ENCODE data around the gene ADAMTS20.
"Not testable (repeated sequence)": the region's sequence is repeated elsewhere in the genome, so short reads cannot be mapped to it uniquely, and the experiment has no call there.

The ADAMTS20 gene

DNA sequence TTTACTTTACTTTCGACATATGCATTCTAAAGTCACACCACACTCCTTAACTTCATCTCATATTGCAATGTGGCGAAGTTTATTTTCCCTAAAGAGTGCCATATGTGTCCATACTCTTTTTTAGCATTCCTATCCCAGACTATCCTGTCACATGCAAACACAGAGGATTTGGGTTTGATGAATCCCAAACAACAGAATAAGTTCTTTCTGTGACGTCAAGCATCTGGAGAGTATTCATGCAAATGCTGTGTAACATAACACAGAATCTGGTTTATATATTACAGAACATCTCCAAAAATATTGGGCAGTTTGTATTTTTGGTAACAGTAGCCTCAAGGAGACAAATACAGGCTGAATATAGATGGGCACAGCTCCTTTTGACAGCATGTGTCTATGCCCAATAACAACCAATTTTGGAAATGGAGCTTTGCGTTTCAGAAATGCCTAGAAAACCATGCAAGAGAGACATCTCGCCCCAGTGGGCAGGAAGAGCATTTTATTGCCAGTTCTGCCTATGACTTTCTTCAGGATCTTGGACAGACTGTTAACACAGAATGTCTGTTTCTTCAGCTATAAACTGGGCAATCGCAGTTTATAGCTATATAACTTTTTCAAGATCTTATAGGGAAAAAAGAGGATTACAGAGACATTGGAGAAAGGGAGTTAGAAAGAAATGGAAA is 190.8 kb downstream of the ADAMTS20 start:
- no peak for DNase-seq (ENCODE audit: low spot score)

DNA sequence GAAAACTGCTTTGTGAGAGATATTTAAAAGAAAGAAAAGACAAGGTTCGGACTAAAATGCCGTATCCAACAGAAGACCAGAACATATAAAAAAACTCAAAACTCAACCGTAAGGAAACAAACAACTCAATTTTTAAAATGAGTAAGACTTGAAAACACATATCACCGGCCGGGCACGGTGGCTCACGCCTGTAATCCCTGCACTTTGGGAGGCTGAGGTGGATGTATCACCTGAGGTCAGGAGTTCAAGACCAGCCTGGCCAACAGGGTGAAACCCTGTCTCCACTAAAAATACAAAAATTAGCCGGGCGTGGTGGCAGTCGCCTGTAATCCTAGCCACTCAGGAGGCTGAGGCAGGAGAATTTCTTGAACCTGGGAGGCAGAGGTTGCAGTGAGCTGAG is 192.0 kb downstream of the ADAMTS20 start:
- not testable (repeated sequence) for DNase-seq (ENCODE audit: low spot score)

DNA sequence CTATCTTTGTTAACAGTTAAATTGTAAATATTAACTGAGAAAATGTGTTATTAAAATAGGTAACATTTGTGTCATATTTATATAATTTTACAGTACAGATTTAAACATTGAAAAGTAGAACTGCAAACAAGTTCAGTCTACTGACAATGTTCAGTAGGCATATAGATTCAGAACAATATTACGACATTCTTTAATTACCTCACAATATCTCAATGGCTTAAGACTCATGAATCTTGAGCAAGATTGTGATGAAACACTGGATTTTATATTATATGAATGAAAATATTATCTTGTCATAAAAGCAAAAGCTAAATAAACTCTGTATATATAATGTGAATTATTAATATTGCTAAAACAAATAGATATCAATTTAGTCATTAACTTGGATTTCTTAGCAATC is 194.9 kb downstream of the ADAMTS20 start:
- no peak for DNase-seq (ENCODE audit: low spot score)

DNA sequence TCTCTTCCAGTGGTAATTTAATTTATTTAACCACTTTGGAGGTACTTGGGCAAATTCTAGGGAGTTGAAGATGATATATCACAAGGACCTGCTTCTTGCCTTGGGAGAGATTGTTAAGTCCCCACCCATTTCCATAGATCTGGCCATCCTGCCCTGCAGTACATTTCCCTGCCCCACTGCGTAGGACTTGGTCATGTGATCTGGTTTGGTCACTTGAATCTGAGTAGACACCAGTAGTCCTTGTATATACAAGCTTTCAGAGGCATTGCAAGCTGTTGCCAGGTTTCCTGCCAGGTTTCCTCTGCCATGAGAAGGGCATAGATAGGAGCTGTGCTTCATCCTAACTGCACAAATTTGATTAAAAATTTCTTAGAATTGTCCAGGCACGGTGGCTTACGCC is 200.0 kb downstream of the ADAMTS20 start:
- no peak for DNase-seq (ENCODE audit: low spot score)

DNA sequence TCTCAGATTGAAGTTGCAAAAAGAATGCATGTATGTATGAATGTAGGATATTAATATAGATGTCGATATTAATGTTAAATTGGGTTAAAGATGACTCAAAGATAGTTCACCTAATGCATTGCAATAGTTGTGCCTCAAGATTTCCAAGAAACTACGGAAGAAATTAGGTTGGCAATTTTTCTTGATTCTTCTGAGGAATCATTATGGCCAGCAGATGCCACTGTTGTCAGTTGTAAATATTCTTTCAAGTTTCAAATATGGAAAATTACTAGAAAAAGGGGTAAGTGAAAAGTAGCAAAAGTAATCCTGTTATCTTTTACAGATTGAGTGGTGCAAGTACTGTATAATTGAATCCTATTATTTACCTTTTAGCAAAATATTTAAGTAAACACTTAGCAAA is 202.1 kb downstream of the ADAMTS20 start:
- no peak for DNase-seq (ENCODE audit: low spot score)

DNA sequence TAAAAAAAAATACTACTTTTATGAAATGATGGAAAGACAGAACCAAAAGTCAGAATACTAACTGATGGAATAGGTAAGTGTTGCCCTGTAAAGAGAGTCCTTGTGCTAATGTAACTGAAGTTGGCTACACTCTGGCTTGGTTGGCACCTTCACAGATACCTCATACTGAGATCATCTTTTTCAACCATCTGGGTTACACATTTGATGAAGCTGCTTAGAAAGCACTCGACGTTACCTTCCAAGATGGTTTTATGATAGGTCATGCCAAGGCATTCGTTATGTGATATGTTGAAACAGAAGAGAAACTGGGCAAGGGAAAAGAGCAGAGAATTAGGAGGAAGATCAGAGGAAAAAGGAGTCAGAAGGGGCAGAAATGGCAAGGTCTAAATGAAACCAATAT is 203.8 kb downstream of the ADAMTS20 start:
- DNase-seq (ENCODE audit: low spot score), result no peak

DNA sequence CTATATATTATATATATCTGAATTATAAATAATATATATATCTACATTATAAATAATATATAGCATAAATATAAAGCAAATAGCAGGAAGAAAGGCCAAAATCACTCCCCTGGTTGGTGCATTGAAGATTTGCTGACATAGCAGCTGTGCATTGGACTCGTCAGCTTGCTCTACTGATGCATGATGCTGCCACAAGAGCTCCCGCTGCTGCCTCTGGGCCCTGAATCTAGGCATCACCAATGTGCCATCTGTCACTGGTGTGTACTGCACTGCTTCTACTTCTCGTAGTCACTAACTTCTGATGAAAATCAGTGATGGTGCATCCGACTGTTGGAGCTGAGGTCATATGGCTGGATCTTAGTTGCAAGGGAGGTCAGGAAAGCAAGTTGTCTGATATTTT is 205.0 kb downstream of the ADAMTS20 start:
- no peak for DNase-seq (ENCODE audit: low spot score)

DNA sequence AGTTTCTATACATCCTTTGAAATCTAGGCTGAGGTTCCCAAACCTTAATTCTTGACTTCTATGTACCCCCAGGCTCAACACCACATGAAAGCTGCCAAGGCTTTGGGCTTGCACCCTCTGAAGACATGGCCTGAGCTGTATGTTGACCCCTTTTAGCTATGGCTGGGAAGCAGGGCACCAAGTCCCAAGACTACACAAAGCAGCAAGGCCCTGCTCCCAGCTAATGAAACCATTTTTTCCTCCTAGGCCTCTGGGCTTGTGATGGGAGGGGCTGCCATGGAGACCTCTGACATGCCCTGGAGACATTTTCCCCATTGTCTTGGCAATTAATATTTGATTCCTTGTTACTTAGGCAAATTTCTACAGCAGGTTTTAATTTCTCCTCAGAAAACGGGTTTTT is 207.0 kb downstream of the ADAMTS20 start:
- DNase-seq (ENCODE audit: low spot score), result no peak

DNA sequence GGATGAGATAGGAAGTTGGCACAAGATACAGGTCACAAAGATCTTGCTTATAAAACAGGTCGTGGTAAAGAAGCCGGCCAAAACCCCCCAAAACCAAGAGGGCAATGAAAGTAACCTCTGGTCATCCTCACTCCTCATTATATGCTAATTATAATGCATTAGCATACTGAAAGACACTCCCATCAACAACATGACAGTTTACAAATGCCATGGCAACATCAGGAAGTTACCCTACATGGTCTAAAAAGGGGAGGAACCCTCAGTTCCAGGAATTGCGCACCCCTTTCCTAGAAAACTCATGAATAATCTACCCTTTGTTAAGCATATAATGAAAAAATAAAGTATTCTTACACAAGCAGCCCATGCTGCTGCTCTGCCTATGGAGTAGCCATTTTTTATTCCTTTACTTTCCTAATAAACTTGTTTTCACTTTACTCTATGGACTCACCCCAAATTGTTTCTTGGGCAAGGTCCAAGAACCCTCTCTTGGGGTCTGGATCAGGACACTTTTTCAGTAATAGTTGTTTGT is 210.2 kb downstream of the ADAMTS20 start:
- DNase-seq (ENCODE audit: low spot score), result not testable (repeated sequence)

DNA sequence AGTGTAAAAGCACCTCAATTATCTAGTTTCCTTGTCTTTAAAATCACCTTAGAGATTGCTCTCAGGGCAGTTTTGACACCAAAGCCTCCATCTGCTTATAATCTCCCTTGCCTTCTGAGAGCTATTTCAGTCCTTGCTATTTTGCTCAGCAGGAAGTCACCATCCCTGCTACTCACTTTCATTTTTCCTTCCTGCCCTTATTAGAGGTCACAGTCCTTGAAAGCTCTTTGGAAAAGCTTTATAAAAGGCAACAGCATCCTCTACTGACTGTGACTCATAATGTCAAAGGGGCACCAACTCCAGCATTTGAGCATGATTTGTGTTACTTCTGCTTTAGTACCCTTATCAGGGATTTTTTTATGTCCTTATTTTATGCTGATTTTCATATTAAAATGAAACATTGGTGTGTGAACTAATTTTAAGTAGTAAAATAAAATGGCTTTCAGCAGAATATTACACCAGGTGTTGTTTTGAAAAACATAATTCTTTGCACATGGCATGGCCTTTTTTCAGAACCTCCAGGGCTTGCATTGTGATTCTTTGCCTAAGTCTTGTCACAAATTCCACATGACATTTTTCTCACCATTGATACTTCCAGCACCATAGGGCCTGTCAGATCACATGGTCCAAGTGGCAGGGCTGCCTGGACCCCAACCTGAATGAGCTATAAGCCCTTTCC is 213.0 kb downstream of the ADAMTS20 start:
- DNase-seq (ENCODE audit: low spot score), result no peak

DNA sequence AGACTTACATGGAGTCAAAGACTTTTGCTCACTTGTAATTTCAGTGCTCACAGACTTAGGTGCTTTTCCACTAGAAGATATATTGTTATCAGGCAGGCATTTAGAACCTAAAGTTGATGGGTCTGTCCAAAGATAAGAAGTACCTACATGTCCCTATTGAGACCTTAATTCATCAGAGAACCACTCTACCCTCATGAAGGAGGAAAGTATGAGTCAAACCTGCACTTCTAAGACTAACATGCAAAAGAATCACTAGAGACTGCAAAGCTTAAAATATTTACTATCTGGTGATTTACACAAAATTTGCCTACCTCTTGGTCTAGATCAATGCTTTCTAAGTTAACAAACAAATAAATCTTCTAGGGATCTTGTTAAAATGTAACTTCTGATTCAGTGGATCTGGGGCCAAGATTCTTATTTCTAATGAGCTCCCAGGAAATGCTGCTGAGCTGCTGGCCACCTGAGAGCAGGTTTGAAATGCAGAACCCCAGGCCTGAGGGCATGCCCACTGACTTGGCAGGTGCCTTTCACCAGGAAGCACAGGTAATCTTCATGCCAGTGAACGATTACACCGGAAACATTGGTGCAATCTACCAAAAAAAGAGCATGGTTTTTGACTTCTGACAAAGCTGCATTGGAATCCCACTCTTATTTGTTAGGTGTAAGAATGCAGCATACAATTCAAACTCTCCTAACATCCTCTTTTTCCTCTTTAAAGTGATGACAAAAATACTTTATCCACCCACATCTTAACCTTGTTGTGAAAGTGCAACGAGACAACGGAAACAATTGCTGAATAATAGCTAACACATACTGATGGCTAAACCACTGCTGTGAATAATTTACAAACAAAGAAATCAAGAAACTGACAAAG is 214.2 kb downstream of the ADAMTS20 start:
- DNase-seq (ENCODE audit: low spot score), result no peak

DNA sequence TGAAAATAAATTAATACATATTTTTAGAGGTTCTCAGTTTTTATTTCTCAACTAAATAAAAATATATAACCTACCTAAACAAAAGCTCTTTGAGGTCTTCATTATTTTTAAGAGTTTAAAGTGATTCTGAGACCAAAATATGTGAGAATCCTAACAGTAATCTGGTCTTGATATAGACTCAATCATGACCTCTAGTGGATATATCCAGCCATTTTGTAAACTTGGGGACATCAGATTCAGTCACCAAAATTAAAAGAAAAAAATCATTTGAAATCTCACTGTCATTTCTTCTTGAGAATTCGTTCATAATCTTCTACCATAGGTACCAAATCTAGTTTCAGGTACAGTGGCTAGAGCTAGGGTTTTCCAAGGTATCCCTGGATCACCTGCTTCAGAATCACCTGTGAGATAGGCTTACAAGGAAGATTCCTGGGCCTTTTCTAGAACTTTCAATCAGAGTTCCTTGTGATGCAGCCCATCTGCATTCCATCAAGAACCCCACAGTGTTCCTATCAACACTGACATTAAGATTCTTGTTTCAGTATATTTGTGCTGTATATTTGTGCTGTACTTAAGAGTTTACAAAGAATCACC is 214.9 kb downstream of the ADAMTS20 start:
- DNase-seq (ENCODE audit: low spot score), result no peak

DNA sequence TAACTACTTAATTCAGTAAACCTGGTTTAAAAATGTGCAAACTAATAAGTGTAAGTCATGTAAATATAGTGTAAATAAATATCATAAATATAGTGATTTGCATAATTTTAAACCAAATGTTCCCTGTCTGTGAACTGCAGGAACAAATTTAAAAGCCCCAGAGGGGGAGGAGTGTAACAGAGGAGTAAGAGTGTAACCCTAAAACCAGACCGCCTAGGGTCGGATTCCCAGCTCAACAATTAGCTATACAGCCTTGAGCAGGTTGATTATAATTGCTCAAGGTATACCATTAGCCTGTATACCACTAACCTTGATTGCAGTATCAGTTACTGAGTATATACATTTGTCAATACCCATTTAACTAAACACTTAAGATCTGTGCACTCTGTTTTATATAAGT is 218.4 kb downstream of the ADAMTS20 start:
- no peak for DNase-seq (ENCODE audit: low spot score)

DNA sequence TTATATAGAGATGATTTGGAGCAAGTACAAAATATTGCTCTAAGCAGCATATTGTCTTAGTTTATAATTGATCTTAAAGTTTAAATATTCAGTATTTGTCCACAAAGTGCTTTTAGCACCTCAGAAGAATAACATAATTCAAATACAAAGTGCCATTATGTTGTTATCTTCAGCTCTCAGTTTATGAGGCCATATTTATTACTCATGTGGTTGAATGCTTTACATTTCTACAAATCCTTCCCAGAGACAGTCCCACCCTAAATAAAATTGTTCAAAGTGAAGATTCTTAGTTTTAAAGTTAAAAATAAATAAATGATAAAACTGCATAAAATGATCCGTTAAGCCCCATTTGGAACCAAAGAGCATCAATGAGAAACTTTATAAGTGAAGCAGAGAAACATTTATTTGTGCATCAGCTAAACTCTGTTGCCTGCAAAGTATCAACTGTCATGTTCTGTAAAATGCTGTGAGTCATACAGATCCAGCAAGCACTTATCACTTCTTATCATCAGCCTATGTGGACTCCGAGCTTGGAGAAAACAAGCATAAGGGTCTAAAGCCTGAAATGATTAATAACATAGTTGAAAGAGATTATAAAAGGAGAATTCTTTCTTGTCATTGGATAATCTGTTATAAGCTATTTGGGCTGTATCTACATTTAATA is 218.9 kb downstream of the ADAMTS20 start:
- no peak for DNase-seq (ENCODE audit: low spot score)

DNA sequence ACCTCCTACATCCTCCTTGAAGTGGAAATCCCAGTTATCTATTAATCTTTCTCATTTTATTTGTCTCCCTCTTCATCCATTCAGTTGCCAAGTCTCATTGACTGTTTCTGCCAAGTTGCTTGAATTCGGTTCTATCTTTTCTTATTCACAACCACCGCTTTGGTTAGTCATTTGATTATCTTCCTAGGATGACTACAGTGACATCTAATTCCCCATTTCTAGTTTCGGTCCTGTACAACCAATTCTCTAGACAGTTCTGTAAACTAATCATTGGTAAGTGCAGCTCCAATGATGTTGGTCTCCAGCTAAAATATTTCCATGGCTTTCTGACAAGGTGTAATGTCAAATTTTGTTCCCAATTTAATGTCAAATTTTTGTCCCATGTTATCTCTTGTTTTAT is 220.1 kb downstream of the ADAMTS20 start:
- no peak for DNase-seq (ENCODE audit: low spot score)

DNA sequence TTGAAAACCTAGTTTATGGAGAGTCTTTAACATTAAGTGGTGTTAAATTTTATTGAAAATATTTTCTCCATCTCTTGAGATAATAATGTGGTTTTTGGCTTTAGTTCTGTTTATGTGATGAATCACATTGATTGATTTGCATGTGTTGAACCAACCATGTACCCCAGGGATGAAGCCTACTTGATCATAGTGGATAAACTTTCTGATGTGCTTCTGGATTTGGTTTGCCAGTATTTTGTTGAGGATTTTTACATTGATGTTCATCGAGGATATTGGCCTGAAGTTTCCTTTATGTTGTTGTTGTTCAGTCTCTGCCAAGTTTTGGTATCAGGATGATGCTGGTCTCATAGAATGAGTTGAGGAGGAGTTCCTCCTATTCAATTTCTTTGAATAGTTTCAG is 222.6 kb downstream of the ADAMTS20 start:
- DNase-seq (ENCODE audit: low spot score), result no peak

DNA sequence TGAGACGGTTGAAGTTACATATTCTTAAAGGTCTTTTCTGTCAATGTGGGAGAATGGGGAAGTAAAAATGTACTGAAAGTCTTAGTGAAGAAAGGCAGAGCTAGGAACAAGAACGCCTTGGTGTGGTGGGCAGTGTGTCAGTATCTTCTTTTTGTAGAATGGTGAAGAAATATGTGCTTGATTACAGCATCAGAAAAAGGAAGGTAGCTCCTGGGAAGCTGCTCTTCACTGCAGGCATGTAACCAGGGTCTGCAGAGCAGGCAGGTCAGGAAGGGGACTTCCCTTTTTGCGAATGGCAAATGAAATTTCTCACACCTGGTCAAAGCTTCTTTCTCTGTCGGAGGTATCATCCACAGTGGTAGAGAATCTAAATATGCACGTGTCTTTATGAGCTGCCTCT is 226.2 kb downstream of the ADAMTS20 start:
- DNase-seq (ENCODE audit: low spot score), result no peak

DNA sequence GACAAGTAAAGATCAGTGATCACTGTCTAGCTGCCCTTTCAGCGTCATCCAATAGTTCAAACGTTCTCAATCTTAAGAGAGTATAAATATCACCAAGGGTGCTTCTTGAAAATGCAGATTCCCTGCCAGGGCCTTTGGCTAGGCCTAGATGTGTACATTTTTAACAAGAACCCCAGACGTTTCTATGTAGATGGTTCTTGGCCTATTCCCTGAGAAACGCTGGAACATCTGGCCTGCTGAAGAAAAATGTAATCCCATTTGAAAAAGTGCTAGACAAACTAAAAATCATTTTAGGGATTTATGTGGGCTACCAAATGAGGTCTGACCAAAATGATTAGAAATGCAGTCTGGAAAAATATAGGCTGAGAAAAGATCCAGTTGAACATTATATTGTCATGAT is 231.7 kb downstream of the ADAMTS20 start:
- DNase-seq (ENCODE audit: low spot score), result no peak

DNA sequence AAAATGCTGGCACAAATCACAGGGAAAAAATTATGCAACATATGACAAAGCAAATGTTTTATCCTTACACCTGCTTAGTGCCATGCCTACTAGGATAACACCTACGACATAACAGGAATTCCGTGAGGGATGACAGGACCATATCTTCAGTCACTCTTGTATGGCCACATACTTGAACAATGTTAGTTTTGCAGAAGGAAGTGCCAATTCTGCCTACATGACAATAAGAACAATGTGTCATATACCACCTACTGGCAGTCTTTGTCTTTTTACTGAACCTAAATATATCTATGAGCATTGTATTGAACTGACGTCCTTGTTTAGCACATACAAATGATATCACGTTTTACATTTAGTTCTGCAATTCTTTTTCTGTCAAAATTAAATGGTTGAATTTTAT is 234.0 kb downstream of the ADAMTS20 start:
- DNase-seq (ENCODE audit: low spot score), result no peak

DNA sequence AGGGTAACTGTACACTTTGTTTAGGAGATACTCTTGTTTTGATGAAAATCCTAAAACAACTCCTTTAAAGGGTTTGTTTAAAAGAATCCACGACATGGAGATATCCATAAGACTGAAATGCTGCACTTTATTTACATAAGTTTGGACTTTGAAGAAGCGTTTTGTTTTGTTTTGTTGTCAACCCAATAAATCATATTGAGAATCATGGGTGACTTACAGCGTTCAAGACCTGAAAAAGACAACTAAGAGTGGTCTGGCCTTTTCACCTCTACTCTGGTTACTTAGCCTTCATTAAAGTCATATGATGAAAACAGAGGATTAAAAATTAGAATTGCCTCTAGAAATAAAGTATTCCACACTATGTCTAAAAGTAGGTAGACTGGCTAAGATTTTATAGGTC is 234.8 kb downstream of the ADAMTS20 start:
- DNase-seq (ENCODE audit: low spot score), result no peak

DNA sequence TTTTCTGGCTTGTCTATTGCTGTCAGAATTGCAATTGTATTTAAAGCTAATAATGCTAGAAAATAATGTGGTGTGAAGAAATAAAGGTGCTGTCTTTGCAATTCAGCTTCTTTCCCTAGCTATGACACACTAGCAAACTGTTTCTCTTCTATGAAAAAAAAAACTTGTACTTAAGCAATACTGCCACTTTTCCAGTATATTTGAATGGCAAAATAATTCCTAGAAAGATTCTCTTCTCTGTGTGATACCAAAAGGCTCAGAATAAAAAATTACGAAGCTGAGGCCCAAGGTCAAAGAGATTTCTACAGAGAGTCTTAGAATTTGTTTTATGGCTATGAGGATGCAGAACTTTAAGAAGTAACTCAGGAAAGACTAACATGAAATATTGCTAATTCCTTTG is 235.5 kb downstream of the ADAMTS20 start:
- no peak for DNase-seq (ENCODE audit: low spot score)

DNA sequence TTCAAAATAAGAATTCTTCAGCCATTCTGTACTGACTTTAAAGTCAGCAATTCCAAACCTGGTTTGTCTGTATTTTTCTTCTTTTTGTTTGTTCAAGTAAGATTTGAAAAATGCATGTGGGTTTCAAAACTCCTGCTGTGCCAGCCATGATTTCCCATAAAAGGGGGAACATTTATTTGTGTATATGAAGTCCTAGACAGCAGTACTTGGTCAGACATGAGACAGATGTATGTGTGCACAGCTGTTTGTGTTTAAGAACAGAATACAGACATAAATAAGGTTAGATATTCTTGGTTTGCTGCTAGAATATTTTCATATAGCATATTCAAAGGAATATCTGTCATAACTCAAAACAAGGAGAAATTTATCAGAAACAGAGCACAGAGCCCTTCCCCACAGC is 236.0 kb downstream of the ADAMTS20 start:
- DNase-seq (ENCODE audit: low spot score), result no peak

Data from HuH-7 (cell line).